OCI-LY3 (cell line): ENCODE measurements around the gene UNC5CL.

Experiments used
- EZH2phosphoT487 ChIP-seq: fragments of 200-600 bp; shearing (Covaris generic); IDR thresholded peaks from 2 replicates; pipeline ENCODE4 v1.6.1; 2018; ENCODE audit warnings: antibody characterized with exemption, mixed run types, low read depth
- TF ChIP-seq, protein P1 (sequence below): fragments of 200-600, 300-600 bp; sonication (generic); IDR thresholded peaks from 2 replicates; pipeline ENCODE4 v1.5.1; 2014; ENCODE audit warnings: antibody characterized with exemption, low read length, low read depth

DNA sequence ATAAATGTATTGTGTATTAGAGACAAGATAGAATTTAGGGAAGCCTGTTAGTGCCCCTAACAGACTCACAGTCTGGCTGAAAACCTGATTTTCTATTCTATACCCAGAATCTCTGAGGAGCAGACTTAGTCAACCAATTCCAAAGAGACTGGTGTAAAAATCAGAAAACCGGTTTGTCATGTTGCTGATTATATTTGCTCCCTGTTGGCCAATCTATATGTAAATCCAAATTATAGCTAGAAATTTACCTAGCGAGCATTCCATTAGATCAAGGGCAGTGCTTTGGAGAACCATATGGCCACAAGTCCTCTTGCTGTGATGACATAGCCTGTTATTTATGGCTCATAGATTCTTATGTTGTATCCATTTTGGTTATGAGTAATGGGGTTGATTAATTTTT, 38.5 kb upstream of the UNC5CL start:
- TF ChIP-seq, protein P1, sequence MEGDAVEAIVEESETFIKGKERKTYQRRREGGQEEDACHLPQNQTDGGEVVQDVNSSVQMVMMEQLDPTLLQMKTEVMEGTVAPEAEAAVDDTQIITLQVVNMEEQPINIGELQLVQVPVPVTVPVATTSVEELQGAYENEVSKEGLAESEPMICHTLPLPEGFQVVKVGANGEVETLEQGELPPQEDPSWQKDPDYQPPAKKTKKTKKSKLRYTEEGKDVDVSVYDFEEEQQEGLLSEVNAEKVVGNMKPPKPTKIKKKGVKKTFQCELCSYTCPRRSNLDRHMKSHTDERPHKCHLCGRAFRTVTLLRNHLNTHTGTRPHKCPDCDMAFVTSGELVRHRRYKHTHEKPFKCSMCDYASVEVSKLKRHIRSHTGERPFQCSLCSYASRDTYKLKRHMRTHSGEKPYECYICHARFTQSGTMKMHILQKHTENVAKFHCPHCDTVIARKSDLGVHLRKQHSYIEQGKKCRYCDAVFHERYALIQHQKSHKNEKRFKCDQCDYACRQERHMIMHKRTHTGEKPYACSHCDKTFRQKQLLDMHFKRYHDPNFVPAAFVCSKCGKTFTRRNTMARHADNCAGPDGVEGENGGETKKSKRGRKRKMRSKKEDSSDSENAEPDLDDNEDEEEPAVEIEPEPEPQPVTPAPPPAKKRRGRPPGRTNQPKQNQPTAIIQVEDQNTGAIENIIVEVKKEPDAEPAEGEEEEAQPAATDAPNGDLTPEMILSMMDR = no peak
- no peak for TF ChIP-seq EZH2phosphoT487
